A673 (cell line): ENCODE results near the gene CYP4F2.

Source experiments
- CTCF ChIP-seq: fragments of 300-800, 200-600 bp; sonication (generic); conservative IDR thresholded peaks from 2 replicates; pipeline ENCODE4 v1.5.1; 2017; ENCODE audit warnings: low read depth, mild to moderate bottlenecking, antibody characterized with exemption, low read length, moderate library complexity, mixed read lengths
- EZH2 ChIP-seq: fragments of 200-600 bp; sonication (generic); IDR thresholded peaks from 2 replicates; pipeline ENCODE4 v1.6.1; 2017; ENCODE audit warnings: borderline replicate concordance, low read depth, mild to moderate bottlenecking, mixed read lengths, antibody characterized with exemption, low read length; ENCODE audit not compliant: poor library complexity, severe bottlenecking

- no peak for TF ChIP-seq EZH2
- no peak for TF ChIP-seq CTCF
Measured at GRCh38 chr19:15900504-15900903, 2.6 kb upstream of the CYP4F2 start.
